ENCODE measurements around the gene SEZ6.

- TF ChIP-seq CTCF (IDR thresholded peaks at IDR 0.05) = peak; percentile 32 to 69 (median 64)
- TF ChIP-seq POLR2A (IDR thresholded peaks at IDR 0.05) = no peak
Measured at GRCh38 chr17:28916302-28916934, 89.4 kb downstream of the SEZ6 start.
